GM12878 (cell line): ENCODE results near the gene CLEC1A. TPM values are rescaled to one million over a fixed set of nuclear protein-coding genes. Genes with fewer than 3 reads are reported as not detected.

Experiments used
- BCLAF1 ChIP-seq: fragments of 450-650 bp; IDR thresholded peaks from 2 replicates; pipeline ENCODE4 v1.6.1; 2017; ENCODE audit warnings: antibody characterized with exemption, mild to moderate bottlenecking, moderate library complexity
- BRCA1 ChIP-seq: IDR thresholded peaks from 2 replicates; pipeline ENCODE4 v1.6.1; 2011; ENCODE audit warnings: low read depth, low read length, improper control_type of control experiment
- CHD1 ChIP-seq: IDR thresholded peaks from 2 replicates; pipeline ENCODE4 v1.6.1; 2012; ENCODE audit warnings: low read depth, low read length, improper control_type of control experiment
- E2F8 ChIP-seq: fragments of 450-650 bp; IDR thresholded peaks from 2 replicates; pipeline ENCODE4 v1.6.1; 2018; ENCODE audit warnings: mild to moderate bottlenecking, low read depth, moderate library complexity; ENCODE audit not compliant: partially characterized antibody
- EZH2 ChIP-seq: IDR thresholded peaks from 2 replicates; pipeline ENCODE4 v1.6.1; 2012; ENCODE audit warnings: low read depth, mild to moderate bottlenecking, control low read depth, inconsistent platforms, low read length, borderline replicate concordance; ENCODE audit not compliant: control insufficient read depth
- FOXM1 ChIP-seq: IDR thresholded peaks from 2 replicates; pipeline ENCODE4 v1.6.1; 2012; ENCODE audit warnings: low read depth, mild to moderate bottlenecking, inconsistent platforms, low read length, moderate library complexity
- IKZF2 ChIP-seq, 2 experiments: fragments of 450-650 bp; IDR thresholded peaks; 2 replicates each; pipeline ENCODE4 v1.6.1; 2017; ENCODE audit warnings: mild to moderate bottlenecking in 2 of 2, moderate library complexity in 2 of 2
- KLF5 ChIP-seq: fragments of 450-650 bp; IDR thresholded peaks from 2 replicates; pipeline ENCODE4 v1.6.1; 2014; ENCODE audit warnings: mild to moderate bottlenecking; ENCODE audit not compliant: partially characterized antibody
- MEF2A ChIP-seq: IDR thresholded peaks from 2 replicates; pipeline ENCODE4 v1.6.1; 2011; ENCODE audit warnings: low read depth, mild to moderate bottlenecking, low read length, moderate library complexity; ENCODE audit not compliant: insufficient read depth
- PML ChIP-seq: IDR thresholded peaks from 2 replicates; pipeline ENCODE4 v1.6.1; 2012; ENCODE audit warnings: low read length, inconsistent platforms
- RBBP5 ChIP-seq: fragments of 200-600 bp; sonication (generic); conservative IDR thresholded peaks from 2 replicates; pipeline ENCODE4 v1.6.1; 2016
- RUNX3 ChIP-seq: IDR thresholded peaks from 2 replicates; pipeline ENCODE4 v1.6.1; 2012; ENCODE audit warnings: low read length, inconsistent platforms
- SKIL ChIP-seq: fragments of 450-650 bp; IDR thresholded peaks from 2 replicates; pipeline ENCODE4 v1.6.1; 2017; ENCODE audit warnings: mild to moderate bottlenecking, low read depth, inconsistent platforms; ENCODE audit not compliant: poor library complexity, severe bottlenecking
- SMAD5 ChIP-seq: IDR thresholded peaks from 2 replicates; pipeline ENCODE4 v1.6.1; 2016; ENCODE audit warnings: antibody characterized with exemption, low read depth
- SRF ChIP-seq, 2 experiments: IDR thresholded peaks; 2 replicates each; pipeline ENCODE4 v1.6.1; 2011; ENCODE audit warnings: low read depth in 2 of 2, low read length in 2 of 2, mild to moderate bottlenecking in 1 of 2, moderate library complexity in 1 of 2
- TCF12 ChIP-seq: IDR thresholded peaks from 2 replicates; pipeline ENCODE4 v1.6.1; 2011; ENCODE audit warnings: low read depth, mild to moderate bottlenecking, low read length
- YY1 ChIP-seq: IDR thresholded peaks from 2 replicates; pipeline ENCODE4 v1.6.1; 2011; ENCODE audit warnings: low read depth, mild to moderate bottlenecking, low read length
- ZBTB40 ChIP-seq: fragments of 450-650 bp; IDR thresholded peaks from 2 replicates; pipeline ENCODE4 v1.6.1; 2016; ENCODE audit warnings: mild to moderate bottlenecking, moderate library complexity, borderline replicate concordance
- ZNF24 ChIP-seq: fragments of 450-650 bp; IDR thresholded peaks from 2 replicates; pipeline ENCODE4 v1.6.1; 2017; ENCODE audit warnings: antibody characterized with exemption, mild to moderate bottlenecking
- polyA plus RNA-seq, 11 experiments: library from polyadenylated mRNA; depleted of rRNA in 4 of 11; unstranded in 6 of 11; stranded (reverse) in 5 of 11; fragments of >200 nt; fragmentation: Nextera tagmentation in 4 of 11; fragmentation: Illumina TruSeq in 1 of 11; extraction: Ambion mirVana in 4 of 11; extraction: Trizol in 1 of 11; gene quantifications; 1 replicate in 1 of 11; 2 replicates in 10 of 11; pipeline versions ENCODE4 v1.2.1 to v1.2.3, GENCODE V29; 2011 to 2016; ENCODE audit warnings: inconsistent platforms in 2 of 11, missing spikeins in 2 of 11, low read depth in 1 of 11
- total RNA-seq, 4 experiments: library from RNA; depleted of rRNA in 3 of 4; stranded (reverse); fragments of >200 nt in 3 of 4; fragmentation: Illumina TruSeq in 1 of 4; extraction: Trizol in 1 of 4; gene quantifications; 2 replicates each; pipeline versions ENCODE4 v1.2.1 to v1.2.3, GENCODE V29; 2013 to 2021

Gene CLEC1A
- total and polyA plus RNA-seq, 10 of the 15 experiments (the other 5 are each of a cell fraction or from before 2014, with no cell fraction given) = not detected

GRCh38 chr12:10147714-10148403 lies 49.1 kb upstream of the CLEC1A start (continued):
- TF ChIP-seq RUNX3 = peak; percentile 71
- peak; percentile 33; the same call in 1 of the 2 replicates for TF ChIP-seq FOXM1
- TF ChIP-seq SRF (IDR thresholded peaks at IDR 0.05; ENCODE audit: low read depth in 2 of 2, low read length in 2 of 2) = no peak
- TF ChIP-seq KLF5 = no peak
- TF ChIP-seq SKIL = no peak
- no peak for TF ChIP-seq RBBP5
- TF ChIP-seq ZBTB40 = no peak
- TF ChIP-seq CHD1 = no peak
- no peak for TF ChIP-seq EZH2
- no peak for TF ChIP-seq TCF12
- TF ChIP-seq IKZF2 (IDR thresholded peaks at IDR 0.05) = no peak
- no peak for TF ChIP-seq SMAD5
- TF ChIP-seq MEF2A = 0 out of 2 replicates have a peak, but pooled peaks have one; percentile 33
- TF ChIP-seq ZNF24 = no peak
- TF ChIP-seq PML = no peak
- no peak for TF ChIP-seq YY1
- no peak for TF ChIP-seq BCLAF1
- TF ChIP-seq E2F8 = no peak
- no peak for TF ChIP-seq BRCA1
